ENCODE data around the gene PATE4. TPM values are rescaled to one million over a fixed set of nuclear protein-coding genes. Genes with fewer than 3 reads are reported as not detected.
"Not testable (repeated sequence)": the region's sequence is repeated elsewhere in the genome, so short reads cannot be mapped to it uniquely, and the experiment has no call there.

PATE4 gene
- total RNA-seq (not detected), polyA plus RNA-seq (not detected), total RNA-seq (0 reads per million in 6 experiments)

DNA sequence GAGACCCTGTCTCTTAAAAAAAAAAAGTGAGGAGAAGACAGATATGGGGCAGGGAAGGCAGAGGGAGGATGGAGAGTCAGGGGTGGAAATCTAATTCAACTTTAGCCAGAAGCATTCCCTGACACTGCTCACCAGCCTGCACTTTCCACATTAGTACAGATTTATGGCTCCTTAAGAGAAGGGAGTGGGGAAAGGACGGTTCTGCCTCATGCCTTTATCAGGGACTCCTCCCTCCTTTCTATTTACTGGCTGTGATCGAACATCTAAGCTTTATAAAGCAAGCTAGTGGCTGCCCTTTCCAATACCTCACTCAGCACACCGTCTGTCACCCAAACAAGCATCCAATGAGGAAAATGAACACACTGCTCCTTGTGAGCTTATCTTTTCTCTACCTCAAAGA lies at the start of gene PATE4:
Gene PATE4, plus strand, starts transcription at position 301 of the 400 bp plus-strand sequence. Its CDS starts 44 bp downstream, at position 345.
- POLR2A ChIA-PET = no interaction called here
- DNase-seq (no peak), ATAC-seq (no peak)
- no peak within 1 kb of the TSS for H3K4me3 Mint-ChIP-seq
- H3K9me3 Mint-ChIP-seq = peaks cover 2 to 40% (median 13%) of the 10 kb centered on the region in 9 donors
- peak within 1 kb of the TSS in 1 of 10 donors; percentile 49 for H3K27ac Mint-ChIP-seq
- peaks cover 0 to 22% (median 0%) of the 10 kb centered on the region in 3 donors for H3K36me3 Mint-ChIP-seq
- no peaks in the 10 kb centered on the region for H3K4me1 Mint-ChIP-seq
- H3K27me3 Mint-ChIP-seq = peaks cover 16 to 35% (median 19%) of the 10 kb centered on the region in 5 donors

GRCh38 chr11:125784678-125785077 lies 48.4 kb upstream of the PATE4 start:
- ATAC-seq (no peak), DNase-seq (no peak)
- Mint-ChIP-seq H3K36me3 (peaks cover 0 to 2% (median 0%) of the 10 kb centered on the region in 3 donors), H3K27me3 (peaks cover 0 to 28% (median 5%) of the 10 kb centered on the region in 5 donors), H3K9me3 (peaks cover 0 to 18% (median 4%) of the 10 kb centered on the region in 9 donors), H3K4me3 (no peak overlapping the region), H3K27ac (no peak overlapping the region), H3K4me1 (peaks cover 0 to 19% (median 0%) of the 10 kb centered on the region in 4 donors)
- POLR2A ChIA-PET = no interaction called here

- Mint-ChIP-seq H3K4me1 (peaks cover 0 to 19% (median 0%) of the 10 kb centered on the region in 4 donors), H3K27ac (no peak within 1 kb of the TSS), H3K36me3 (peaks cover 0 to 5% (median 2%) of the 10 kb centered on the region in 3 donors), H3K9me3 (peaks cover 0 to 13% (median 4%) of the 10 kb centered on the region in 9 donors), H3K27me3 (peaks cover 0 to 17% (median 5%) of the 10 kb centered on the region in 5 donors), H3K4me3 (no peak within 1 kb of the TSS)
- POLR2A ChIA-PET = no interaction called here
- DNase-seq (no peak), ATAC-seq (no peak)
Observed at GRCh38 chr11:125787827-125788226, 45.3 kb upstream of the PATE4 start, which contains the start of gene PATE3. TSS of gene PATE3 (plus strand) at chr11:125788127. CDS start at chr11:125788152, 25 bp downstream.

- H3K27me3 Mint-ChIP-seq = peaks cover 0 to 20% (median 8%) of the 10 kb centered on the region in 5 donors
- H3K4me3 Mint-ChIP-seq = no peak overlapping the region
- DNase-seq (no peak), ATAC-seq (no peak)
- POLR2A ChIA-PET = no interaction called here
- H3K27ac Mint-ChIP-seq = no peak overlapping the region
- peaks cover 2 to 17% (median 3%) of the 10 kb centered on the region in 3 donors for H3K36me3 Mint-ChIP-seq
- peaks cover 13 to 36% (median 20%) of the 10 kb centered on the region in 9 donors for H3K9me3 Mint-ChIP-seq
- H3K4me1 Mint-ChIP-seq = peaks cover 0 to 11% (median 0%) of the 10 kb centered on the region in 4 donors
Observed at GRCh38 chr11:125790825-125791224, 42.3 kb upstream of the PATE4 start.

GRCh38 chr11:125797641-125798040 lies 35.5 kb upstream of the PATE4 start:
- peaks cover 33 to 99% (median 66%) of the 10 kb centered on the region in 9 donors for H3K9me3 Mint-ChIP-seq

GRCh38 chr11:125799808-125800207 lies 33.3 kb upstream of the PATE4 start:
- ATAC-seq (no peak), DNase-seq (no peak)
- Mint-ChIP-seq H3K9me3 (peaks cover 31 to 95% (median 68%) of the 10 kb centered on the region in 9 donors), H3K36me3 (peaks cover 0 to 76% (median 0%) of the 10 kb centered on the region in 3 donors), H3K27me3 (peaks cover 5 to 18% (median 10%) of the 10 kb centered on the region in 5 donors), H3K4me1 (no peaks in the 10 kb centered on the region), H3K4me3 (no peak overlapping the region), H3K27ac (no peak overlapping the region)
- POLR2A ChIA-PET = no interaction called here

More at GRCh38 chr11:125797641-125798040, 35.5 kb upstream of the PATE4 start:
- no peaks in the 10 kb centered on the region for H3K4me1 Mint-ChIP-seq
- peaks cover 5 to 18% (median 10%) of the 10 kb centered on the region in 5 donors for H3K27me3 Mint-ChIP-seq
- peaks cover 0 to 73% (median 3%) of the 10 kb centered on the region in 3 donors for H3K36me3 Mint-ChIP-seq
- ATAC-seq (no peak), DNase-seq (no peak)
- POLR2A ChIA-PET = no interaction called here
- no peak overlapping the region for H3K4me3 Mint-ChIP-seq
- no peak overlapping the region for H3K27ac Mint-ChIP-seq

GRCh38 chr11:125802387-125802786 lies 30.7 kb upstream of the PATE4 start:
- POLR2A ChIA-PET = no interaction called here
- DNase-seq (no peak), ATAC-seq (no peak)
- H3K27ac Mint-ChIP-seq = no peak overlapping the region
- peaks cover 25 to 82% (median 51%) of the 10 kb centered on the region in 9 donors for H3K9me3 Mint-ChIP-seq
- peaks cover 0 to 52% (median 0%) of the 10 kb centered on the region in 3 donors for H3K36me3 Mint-ChIP-seq
- H3K27me3 Mint-ChIP-seq = peaks cover 5 to 13% (median 10%) of the 10 kb centered on the region in 5 donors
- H3K4me1 Mint-ChIP-seq = no peaks in the 10 kb centered on the region
- H3K4me3 Mint-ChIP-seq = no peak overlapping the region

- Mint-ChIP-seq H3K27ac (no peak overlapping the region), H3K4me1 (no peaks in the 10 kb centered on the region), H3K27me3 (peaks cover 0 to 4% (median 0%) of the 10 kb centered on the region in 5 donors), H3K9me3 (peaks cover 0 to 45% (median 17%) of the 10 kb centered on the region in 9 donors), H3K36me3 (peaks cover 0 to 2% (median 0%) of the 10 kb centered on the region in 3 donors), H3K4me3 (no peak overlapping the region)
- ATAC-seq (no peak), DNase-seq (no peak)
- POLR2A ChIA-PET = no interaction called here
Observed at GRCh38 chr11:125807909-125808308, 25.2 kb upstream of the PATE4 start.

DNA sequence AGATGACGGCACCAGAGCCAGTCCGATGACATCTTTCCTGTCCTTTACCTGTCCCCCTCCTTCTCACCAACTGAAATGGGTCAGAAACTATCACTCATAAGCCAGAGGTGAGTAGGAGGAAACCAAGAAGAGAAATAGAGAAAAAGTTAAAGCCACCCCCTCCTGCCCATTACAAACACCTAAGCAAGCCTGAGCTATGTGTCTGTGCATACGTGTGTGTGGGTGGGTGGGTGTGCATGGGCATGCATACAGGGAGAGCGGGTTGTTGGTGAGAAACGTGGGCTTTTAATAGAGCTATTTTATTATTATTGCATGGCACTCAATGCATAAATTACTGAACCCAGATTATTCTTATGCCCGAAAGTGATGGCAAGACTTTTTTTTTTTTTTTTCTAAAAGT lies 2.6 kb downstream of the PATE4 start:
- Mint-ChIP-seq H3K4me1 (no peaks in the 10 kb centered on the region), H3K9me3 (peaks cover 2 to 25% (median 13%) of the 10 kb centered on the region in 9 donors), H3K27ac (no peak overlapping the region), H3K36me3 (peaks cover 0 to 13% (median 0%) of the 10 kb centered on the region in 3 donors), H3K27me3 (peaks cover 16 to 35% (median 25%) of the 10 kb centered on the region in 5 donors), H3K4me3 (no peak overlapping the region)
- POLR2A ChIA-PET = no interaction called here
- DNase-seq (no peak), ATAC-seq (no peak)

DNA sequence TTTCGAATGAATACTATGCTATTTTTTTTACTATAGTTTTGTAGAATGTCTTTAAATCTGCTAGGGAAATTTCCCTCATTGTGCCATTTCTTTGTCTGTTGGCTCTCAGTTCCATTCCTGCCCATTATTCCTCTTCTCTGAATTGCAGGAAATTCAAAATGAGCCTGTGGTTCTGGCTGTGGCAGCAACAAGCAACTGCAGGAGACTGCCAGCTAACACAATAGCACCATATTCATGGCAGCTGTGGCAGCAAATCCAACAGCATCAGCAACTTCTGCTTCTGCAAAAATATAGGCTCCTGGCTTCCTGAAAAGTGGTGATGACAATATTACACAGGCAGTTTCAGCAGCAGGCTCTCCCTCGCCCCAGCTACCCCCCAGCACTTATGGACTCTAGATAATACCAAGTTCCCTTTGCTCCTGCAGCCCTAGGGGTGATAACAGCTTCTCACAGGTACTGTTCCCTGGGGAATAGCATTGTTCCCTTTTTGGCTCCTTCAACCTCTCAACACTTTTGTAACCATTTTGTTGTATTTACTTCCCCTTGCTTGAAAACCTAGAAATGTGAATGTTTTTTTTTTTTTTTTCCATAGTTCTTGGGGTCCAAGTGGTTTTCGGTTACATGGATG lies 9.3 kb downstream of the PATE4 start:
- POLR2A ChIA-PET = no interaction called here
- peaks cover 0 to 29% (median 10%) of the 10 kb centered on the region in 3 donors for H3K36me3 Mint-ChIP-seq

DNA sequence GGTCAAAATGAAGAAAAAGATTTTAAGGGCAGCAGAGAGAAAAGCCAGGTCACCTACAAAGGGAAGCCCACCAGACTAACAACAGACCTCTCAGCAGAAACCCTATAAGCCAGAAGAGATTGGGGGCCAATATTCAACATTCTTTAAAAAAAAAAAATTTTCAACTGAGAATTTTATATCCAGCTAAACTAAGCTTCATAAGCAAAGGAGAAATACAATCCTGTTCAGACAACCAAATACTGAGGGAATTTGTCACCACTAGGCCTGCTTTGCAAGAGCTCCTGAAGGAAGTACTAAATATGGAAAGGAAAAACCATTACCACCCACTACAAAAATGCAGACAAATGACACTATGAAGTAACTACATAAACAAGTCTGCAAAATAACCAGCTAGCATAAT lies 13.1 kb downstream of the PATE4 start:
- POLR2A ChIA-PET = no interaction called here
- DNase-seq (no peak), ATAC-seq (no peak)
- Mint-ChIP-seq H3K27ac (no peak overlapping the region), H3K4me1 (no peaks in the 10 kb centered on the region), H3K4me3 (no peak overlapping the region), H3K27me3 (peaks cover 0 to 19% (median 15%) of the 10 kb centered on the region in 5 donors), H3K9me3 (peaks cover 20 to 56% (median 37%) of the 10 kb centered on the region in 9 donors), H3K36me3 (peaks cover 2 to 35% (median 13%) of the 10 kb centered on the region in 3 donors)

More for the DNA sequence above, 9.3 kb downstream of the PATE4 start:
- no peak overlapping the region for H3K27ac Mint-ChIP-seq
- ATAC-seq (no peak), DNase-seq (no peak)
- H3K27me3 Mint-ChIP-seq = peaks cover 7 to 22% (median 17%) of the 10 kb centered on the region in 5 donors
- H3K4me1 Mint-ChIP-seq = no peaks in the 10 kb centered on the region
- no peak overlapping the region for H3K4me3 Mint-ChIP-seq
- peaks cover 15 to 40% (median 25%) of the 10 kb centered on the region in 9 donors for H3K9me3 Mint-ChIP-seq

- H3K4me3 Mint-ChIP-seq, DNase-seq, H3K27ac Mint-ChIP-seq, ATAC-seq, POLR2A ChIA-PET: not testable (repeated sequence)
- peaks cover 0 to 21% (median 2%) of the 10 kb centered on the region in 4 donors for H3K4me1 Mint-ChIP-seq
- H3K9me3 Mint-ChIP-seq = peaks cover 5 to 70% (median 23%) of the 10 kb centered on the region in 9 donors
- H3K27me3 Mint-ChIP-seq = peaks cover 11 to 26% (median 16%) of the 10 kb centered on the region in 5 donors
- H3K36me3 Mint-ChIP-seq = peaks cover 0 to 18% (median 14%) of the 10 kb centered on the region in 3 donors
Observed at GRCh38 chr11:125857670-125858069, 24.6 kb downstream of the PATE4 start.

- H3K4me1 Mint-ChIP-seq, POLR2A ChIA-PET, H3K27me3 Mint-ChIP-seq, DNase-seq, ATAC-seq, H3K27ac Mint-ChIP-seq, H3K4me3 Mint-ChIP-seq: not testable (repeated sequence)
- Mint-ChIP-seq H3K36me3 (peaks cover 0 to 12% (median 0%) of the 10 kb centered on the region in 3 donors), H3K9me3 (peaks cover 2 to 42% (median 16%) of the 10 kb centered on the region in 9 donors)
Observed at GRCh38 chr11:125862786-125863185, 29.7 kb downstream of the PATE4 start.

Measured in naive thymus-derived CD8-positive, alpha-beta T cell (primary cell).